IMR-90 (cell line): Measurements from ENCODE around the gene LDAH.
"Not testable (repeated sequence)": the region's sequence is repeated elsewhere in the genome, so short reads cannot be mapped to it uniquely, and the experiment has no call there.

Source experiments
- CTCF ChIP-seq: conservative IDR thresholded peaks from 2 replicates; pipeline ENCODE4 v1.5.1; 2012; ENCODE audit warnings: mild to moderate bottlenecking, low read depth, low read length, improper control_type of control experiment
- MAFK ChIP-seq: IDR thresholded peaks from 2 replicates; pipeline ENCODE4 v1.6.1; 2012; ENCODE audit warnings: low read depth, low read length, improper control_type of control experiment
- MAZ ChIP-seq: IDR thresholded peaks from 2 replicates; pipeline ENCODE4 v1.6.1; 2012; ENCODE audit warnings: low read depth, mild to moderate bottlenecking, low read length, improper control_type of control experiment, moderate library complexity, borderline replicate concordance
- NFE2L2 ChIP-seq: fragments of 150-350 bp; IDR thresholded peaks from 2 replicates; pipeline ENCODE4 v1.6.1; 2016; ENCODE audit warnings: low read depth, mild to moderate bottlenecking, low read length
- POLR2A ChIP-seq: IDR thresholded peaks from 2 replicates; pipeline ENCODE4 v1.6.1; 2012; ENCODE audit warnings: mild to moderate bottlenecking, low read depth, low read length
- RAD21 ChIP-seq: IDR thresholded peaks from 2 replicates; pipeline ENCODE4 v1.6.1; 2012; ENCODE audit warnings: low read length, improper control_type of control experiment
- RFX5 ChIP-seq: IDR thresholded peaks from 2 replicates; pipeline ENCODE4 v1.8.0; 2012; ENCODE audit warnings: low read depth, mild to moderate bottlenecking, low read length, moderate library complexity
- SMC3 ChIP-seq: fragments of 150-350 bp; IDR thresholded peaks from 2 replicates; pipeline ENCODE4 v1.6.1; 2016; ENCODE audit warnings: low read depth, mild to moderate bottlenecking, antibody characterized with exemption, low read length, moderate library complexity
- USF2 ChIP-seq: fragments of 150-350 bp; IDR thresholded peaks from 2 replicates; pipeline ENCODE4 v1.6.1; 2017; ENCODE audit warnings: mild to moderate bottlenecking, antibody characterized with exemption, low read length, low read depth

- not testable (repeated sequence) for TF ChIP-seq POLR2A, RAD21, CTCF, SMC3, MAFK, MAZ, RFX5, USF2, NFE2L2
These were observed 111.3 kb downstream of the LDAH start for GRCh38 chr2:20711641-20712040.
